Body of pancreas (tissue), 4 donors: ENCODE results near the gene NTHL1.

Experiments used
- POLR2A ChIP-seq, 3 donors: fragments of 450-650 bp; IDR thresholded peaks; one replicate each; pipeline ENCODE4 v1.6.1; 2016; ENCODE audit warnings: antibody characterized with exemption in 3 of 3, mild to moderate bottlenecking in 2 of 3
- TF ChIP-seq, protein P1 (sequence below), 7 experiments: fragments of 450-650 bp in 4 of 7; fragments of 200-600 bp in 3 of 7; sonication (generic) in 3 of 7; IDR thresholded peaks; one replicate each; pipeline ENCODE4 v1.5.1; 2016 to 2019; ENCODE audit warnings: antibody characterized with exemption in 7 of 7

DNA sequence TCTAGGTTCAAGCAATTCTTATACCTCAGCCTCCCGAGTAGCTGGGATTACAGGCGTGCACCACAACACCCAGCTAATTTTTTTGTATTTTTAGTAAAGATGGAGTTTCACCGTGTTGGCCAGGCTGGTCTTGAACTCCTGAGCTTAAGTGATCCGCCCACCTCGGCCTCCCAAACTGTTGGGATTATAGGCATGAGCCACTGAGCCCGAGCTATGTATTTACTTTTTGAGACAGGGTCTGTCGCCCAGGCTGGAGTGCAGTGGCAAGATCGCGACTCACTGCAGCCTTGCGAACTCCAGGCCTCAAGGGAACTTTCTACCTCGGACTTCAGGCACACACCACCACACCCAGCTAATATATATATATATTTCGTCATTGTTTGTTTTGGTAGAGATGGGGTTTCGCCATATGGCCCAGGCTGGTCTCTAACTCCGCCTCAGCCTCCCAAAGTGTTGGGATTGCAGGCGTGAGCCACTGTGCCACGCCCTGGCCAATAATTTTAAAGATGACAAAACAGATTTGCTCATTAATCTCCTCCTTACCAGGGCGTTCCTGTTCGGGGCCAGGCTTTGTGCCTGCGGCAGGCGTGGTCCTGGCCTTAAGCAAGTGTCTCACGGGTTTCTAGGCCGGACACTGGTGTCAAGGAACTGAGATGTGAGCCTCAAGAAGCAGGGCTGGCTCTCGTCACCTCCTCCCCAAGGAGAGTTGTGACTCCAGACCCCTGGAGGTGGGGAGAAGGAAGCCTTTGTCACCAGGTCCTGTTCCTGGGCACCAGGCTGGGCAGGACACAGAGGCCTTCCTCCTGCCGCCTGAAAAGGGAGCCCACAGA, 32.3 kb downstream of the NTHL1 start:
- TF ChIP-seq POLR2A (IDR thresholded peaks at IDR 0.05) = no peak
- TF ChIP-seq, protein P1, sequence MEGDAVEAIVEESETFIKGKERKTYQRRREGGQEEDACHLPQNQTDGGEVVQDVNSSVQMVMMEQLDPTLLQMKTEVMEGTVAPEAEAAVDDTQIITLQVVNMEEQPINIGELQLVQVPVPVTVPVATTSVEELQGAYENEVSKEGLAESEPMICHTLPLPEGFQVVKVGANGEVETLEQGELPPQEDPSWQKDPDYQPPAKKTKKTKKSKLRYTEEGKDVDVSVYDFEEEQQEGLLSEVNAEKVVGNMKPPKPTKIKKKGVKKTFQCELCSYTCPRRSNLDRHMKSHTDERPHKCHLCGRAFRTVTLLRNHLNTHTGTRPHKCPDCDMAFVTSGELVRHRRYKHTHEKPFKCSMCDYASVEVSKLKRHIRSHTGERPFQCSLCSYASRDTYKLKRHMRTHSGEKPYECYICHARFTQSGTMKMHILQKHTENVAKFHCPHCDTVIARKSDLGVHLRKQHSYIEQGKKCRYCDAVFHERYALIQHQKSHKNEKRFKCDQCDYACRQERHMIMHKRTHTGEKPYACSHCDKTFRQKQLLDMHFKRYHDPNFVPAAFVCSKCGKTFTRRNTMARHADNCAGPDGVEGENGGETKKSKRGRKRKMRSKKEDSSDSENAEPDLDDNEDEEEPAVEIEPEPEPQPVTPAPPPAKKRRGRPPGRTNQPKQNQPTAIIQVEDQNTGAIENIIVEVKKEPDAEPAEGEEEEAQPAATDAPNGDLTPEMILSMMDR (IDR thresholded peaks at IDR 0.05) = no peak
